Aorta (tissue), 5 donors: ENCODE measurements around the gene DNM1L. TPM values are rescaled to one million over a fixed set of nuclear protein-coding genes. Genes with fewer than 3 reads are reported as not detected.

Experiments
- ATAC-seq: fragments of 200-7000 bp; cut with Tn5 transposase; one replicate; pipeline ENCODE4 v1.9.1; 2022; ENCODE audit warnings: moderate library complexity; ENCODE audit not compliant: low FRiP score
- DNase-seq, 2 donors: peaks; one replicate each; pipeline ENCODE4 v3.0.0-alpha.2; 2020
- H3K27ac ChIP-seq, 2 donors: one replicate each; pipeline ENCODE4 v1.5.1; 2013; ENCODE audit warnings: low read length in 2 of 2, mild to moderate bottlenecking in 2 of 2, moderate library complexity in 2 of 2, control low read depth in 1 of 2, inconsistent platforms in 1 of 2, low read depth in 1 of 2
- H3K27me3 ChIP-seq, 2 donors: one replicate each; pipeline ENCODE4 v1.6.1; 2013; ENCODE audit warnings: control low read depth in 1 of 2, low read length in 1 of 2, mild to moderate bottlenecking in 1 of 2, moderate library complexity in 1 of 2; ENCODE audit not compliant: insufficient read depth in 2 of 2, control insufficient read depth in 1 of 2
- H3K36me3 ChIP-seq, 2 donors: one replicate each; pipeline ENCODE4 v1.6.1; 2013; ENCODE audit warnings: control low read depth in 1 of 2, low read length in 1 of 2, mild to moderate bottlenecking in 1 of 2; ENCODE audit not compliant: insufficient read depth in 2 of 2, control insufficient read depth in 1 of 2
- H3K4me1 ChIP-seq, 2 donors: one replicate each; pipeline ENCODE4 v1.6.1; 2013; ENCODE audit warnings: low read length in 2 of 2, control low read depth in 1 of 2, mild to moderate bottlenecking in 1 of 2, moderate library complexity in 1 of 2; ENCODE audit not compliant: insufficient read depth in 2 of 2, control insufficient read depth in 1 of 2
- H3K4me3 ChIP-seq, 2 donors: one replicate each; pipeline ENCODE4 v1.5.1; 2013; ENCODE audit warnings: low read length in 2 of 2, control low read depth in 1 of 2, mild to moderate bottlenecking in 1 of 2
- H3K9me3 ChIP-seq: one replicate; pipeline ENCODE4 v1.6.1; 2013; ENCODE audit warnings: mild to moderate bottlenecking, low read length; ENCODE audit not compliant: control insufficient read depth
- WGBS, 2 donors: extraction: QIAGEN DNeasy Blood & Tissue Kit; methylation state at CpG; one replicate each; pipeline ENCODE4 v1.1.7; 2013; 5-methylcytosine and 5-hydroxymethylcytosine counted together
- intact Hi-C, 2 donors: fragments of 100-400 bp; cut with DNase I; formaldehyde crosslinking; loops; one replicate each; pipeline versions ENCODE4 v1.14.2 to v1.15.0; 2022
- long read RNA-seq, 2 donors: library from polyadenylated mRNA; unstranded; transcript quantifications; one replicate each; pipeline ENCODE4 v2.0.0, GENCODE V29; 2020 to 2021
- polyA plus RNA-seq, 2 donors: library from polyadenylated mRNA; stranded (reverse); fragments of 200-250 nt; gene quantifications; one replicate each; pipeline ENCODE4 v1.2.3, GENCODE V29; 2013
- total RNA-seq, 2 donors: library from RNA; stranded (reverse); fragmentation: NEBNext Ultra II Directional; extraction: Animal tissue kit (Norgen Biotek cat#: 25700); gene quantifications; one replicate each; pipeline ENCODE4 v1.2.1, GENCODE V29; 2021
- donor health status: healthy with polysubstance abuse.
- donor health status: Bipolar disorder and iron deficiency.
- donor health status: DM: no; HTN: no; CAD: no.
- donor health status: DM: no; HTN: no; CAD: no.
- donor health status: DM: yes; HTN: yes; CAD: no.

Gene DNM1L
- total RNA-seq (10 to 100 TPM; 68.8 to 92.5 TPM), polyA plus RNA-seq (10 to 100 TPM; 20.4 to 36.8 TPM)
- long read RNA-seq, donor 1, full-length matches to known transcripts, result 39 of 57 reads
- long read RNA-seq, donor 1, partial matches to known transcripts, result 12 of 57 reads
- long read RNA-seq, donor 1, other reads (novel, unspliced or antisense), result 6 of 57 reads
- long read RNA-seq, donor 2, full-length matches to known transcripts, result 19 of 34 reads
- long read RNA-seq, donor 2, partial matches to known transcripts, result 1 of 34 reads
- long read RNA-seq, donor 2, other reads (novel, unspliced or antisense), result 14 of 34 reads

DNA sequence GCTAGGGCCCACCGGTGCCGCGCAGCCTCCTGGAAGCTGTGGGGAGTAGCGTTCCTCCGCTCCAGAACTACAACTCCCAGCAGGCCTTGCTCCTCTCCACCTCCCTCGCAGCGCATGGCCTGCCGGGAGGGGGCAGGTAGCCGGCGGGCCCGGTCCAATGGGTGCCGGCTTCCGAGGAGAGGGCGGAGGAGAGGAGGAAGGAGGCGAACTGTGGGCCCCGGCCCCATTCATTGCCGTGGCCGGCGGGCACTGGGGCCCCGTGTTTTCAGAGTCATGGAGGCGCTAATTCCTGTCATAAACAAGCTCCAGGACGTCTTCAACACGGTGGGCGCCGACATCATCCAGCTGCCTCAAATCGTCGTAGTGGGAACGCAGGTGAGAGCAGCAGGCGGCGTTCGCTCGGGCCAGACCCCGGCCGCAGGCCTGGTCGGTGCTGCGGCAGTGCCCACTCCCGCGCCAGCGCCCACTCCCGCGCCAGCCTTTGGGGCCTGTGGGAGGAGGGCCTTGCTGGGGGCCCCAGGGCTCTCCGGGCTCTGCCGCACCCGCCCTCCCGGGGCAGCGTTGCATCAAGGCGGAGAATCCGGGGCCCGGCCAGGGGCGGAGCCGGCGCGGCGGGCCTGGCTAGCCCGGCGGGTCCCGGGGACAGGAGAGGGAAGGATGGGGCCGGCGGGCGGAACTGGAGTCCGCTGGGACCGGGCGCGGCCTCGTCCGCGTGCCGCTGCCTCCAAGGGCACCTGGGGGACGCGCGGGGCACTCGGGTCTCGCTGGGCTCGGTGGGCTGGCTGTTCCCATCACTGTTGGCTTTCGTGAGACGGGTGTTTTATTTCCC, at the start of gene DNM1L:
TSS of gene DNM1L (plus strand) at position 211 of the 829 bp plus-strand sequence. CDS start at position 274, 63 bp downstream.
- DNase-seq, result peak; percentile 97
- H3K4me1 ChIP-seq, result no peaks in the 10 kb centered on the region
- peak within 1 kb of the TSS; percentile 65 to 80 for H3K4me3 ChIP-seq
- WGBS, 2 donors, result 0 to 1% methylated on average over 42 to 76 of the region's 76 CpGs
- peak within 1 kb of the TSS; percentile 62 to 88 for H3K27ac ChIP-seq
- intact Hi-C loops, result loop anchor here (2.0 to 10.0 kb wide), 3 partner anchors 145 to 1021 kb away; partner anchors contain the start of gene ETFBKMT (in 1 of the 2)
- no peaks in the 10 kb centered on the region for H3K27me3 ChIP-seq
- H3K36me3 ChIP-seq, result no peaks in the 10 kb centered on the region
- peak; percentile 99 for ATAC-seq
- no peaks in the 10 kb centered on the region for H3K9me3 ChIP-seq

DNA sequence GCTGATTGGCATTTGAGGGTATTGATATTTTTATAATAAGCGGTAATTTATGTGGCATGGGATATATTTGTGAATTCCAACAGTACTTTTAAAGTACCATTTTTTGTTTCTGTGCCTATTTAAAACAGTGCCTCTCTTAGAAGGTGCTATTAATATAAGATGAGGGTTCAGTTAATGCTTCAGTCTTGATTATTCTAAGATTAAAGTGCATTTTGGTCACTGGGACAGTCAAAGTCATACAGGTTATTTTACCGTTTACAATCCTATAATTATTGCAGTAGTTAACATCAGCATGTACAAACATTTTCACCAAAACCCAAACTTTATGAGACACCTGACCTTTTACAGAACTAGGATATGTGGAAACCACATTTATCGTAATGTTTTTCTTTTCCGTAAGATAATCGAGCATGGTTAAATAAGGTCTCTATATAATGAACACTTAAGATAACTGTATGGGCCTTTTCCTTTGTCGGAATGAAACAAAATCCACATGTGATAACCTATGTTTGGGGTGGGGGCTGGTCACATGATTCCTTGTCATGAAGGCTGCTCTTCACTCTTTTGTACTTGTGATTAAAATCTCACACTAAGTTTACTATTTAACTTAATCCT, 37.7 kb upstream of the DNM1L start:
- Histone ChIP-seq H3K4me3 (no peak overlapping the region), H3K36me3 (peaks cover 6 to 9% of the 10 kb centered on the region in 2 donors), H3K27me3 (no peaks in the 10 kb centered on the region), H3K27ac (no peak overlapping the region), H3K9me3 (no peaks in the 10 kb centered on the region), H3K4me1 (no peaks in the 10 kb centered on the region)
- DNase-seq (no peak), ATAC-seq (peak; percentile 74)
- 94 to 95% methylated on average over 6 of the region's 6 CpGs for WGBS, 2 donors
- intact Hi-C loops, result no loop called here

DNA sequence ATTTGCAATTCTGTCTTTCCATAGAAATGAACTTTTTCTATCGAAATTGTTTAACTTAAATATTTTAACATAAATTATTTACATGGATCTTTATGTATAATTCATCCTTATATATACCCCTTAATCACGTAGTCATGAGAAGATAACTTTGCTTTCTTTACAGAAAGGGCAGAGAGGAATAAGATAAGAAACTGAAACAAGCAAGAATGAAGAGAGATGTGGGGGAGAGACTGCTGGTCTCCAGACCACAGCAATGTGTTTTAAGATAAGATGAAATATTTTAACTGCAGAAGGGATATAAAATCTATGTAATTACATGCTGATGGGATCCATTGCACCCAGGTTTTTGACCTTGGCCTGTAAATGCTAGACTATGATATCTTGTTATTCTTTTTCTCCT, 34.7 kb upstream of the DNM1L start:
- no peak for ATAC-seq
- no peaks in the 10 kb centered on the region for H3K4me1 ChIP-seq
- intact Hi-C loops, result no loop called here
- no peak overlapping the region for H3K27ac ChIP-seq
- DNase-seq, result no peak
- H3K36me3 ChIP-seq, result peaks cover 6 to 9% of the 10 kb centered on the region in 2 donors
- no peaks in the 10 kb centered on the region for H3K27me3 ChIP-seq
- H3K9me3 ChIP-seq, result no peaks in the 10 kb centered on the region
- H3K4me3 ChIP-seq, result no peak overlapping the region
- WGBS, 2 donors, result 59 to 62% methylated on average over 2 of the region's 2 CpGs

DNA sequence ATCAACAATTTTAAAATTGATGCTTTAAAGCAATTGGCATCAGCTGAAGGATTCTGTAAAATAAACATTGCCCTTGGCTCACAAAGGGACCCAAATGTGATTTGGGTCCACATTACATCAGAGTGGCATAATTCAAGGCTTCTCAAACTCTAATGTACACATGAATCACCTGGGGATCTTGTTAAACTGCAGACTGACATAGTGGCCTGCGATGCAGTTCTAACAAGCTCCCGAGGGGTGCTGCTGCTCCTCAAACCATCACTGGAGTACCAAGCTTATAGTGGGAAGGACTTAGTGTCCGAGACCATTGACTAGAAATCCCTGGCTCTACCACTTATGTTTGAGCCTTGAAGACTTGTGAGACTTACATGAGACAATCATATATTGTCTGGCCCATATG, 31.8 kb upstream of the DNM1L start:
- ATAC-seq (no peak), DNase-seq (no peak)
- Histone ChIP-seq H3K36me3 (no peaks in the 10 kb centered on the region), H3K9me3 (no peaks in the 10 kb centered on the region), H3K4me1 (no peaks in the 10 kb centered on the region), H3K27me3 (no peaks in the 10 kb centered on the region), H3K27ac (no peak overlapping the region), H3K4me3 (no peak overlapping the region)
- 55 to 61% methylated on average over 3 of the region's 3 CpGs for WGBS, 2 donors
- intact Hi-C loops, result no loop called here

DNA sequence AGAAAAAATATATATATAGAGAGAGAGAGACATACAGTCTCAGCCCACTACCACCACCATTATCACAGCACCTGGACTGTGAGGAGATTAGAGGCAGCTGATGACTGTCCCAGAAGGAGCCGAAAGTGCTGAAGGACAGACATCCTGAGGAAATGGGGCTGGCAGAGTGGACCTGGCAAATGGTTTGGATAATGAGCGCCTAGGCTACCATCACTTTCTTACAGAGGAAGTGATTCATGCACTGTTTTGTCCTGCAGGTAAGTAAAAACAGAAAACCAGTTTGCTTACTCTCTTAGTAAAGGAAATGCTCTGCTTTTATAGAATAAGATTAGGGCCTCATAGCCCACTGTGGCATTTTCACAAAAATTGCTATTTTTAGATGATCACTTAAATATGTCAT, 28.6 kb upstream of the DNM1L start:
- H3K4me3 ChIP-seq, result no peak overlapping the region
- WGBS, 2 donors, result 70 to 90% methylated on average over 2 of the region's 2 CpGs
- H3K27ac ChIP-seq, result no peak overlapping the region
- no peaks in the 10 kb centered on the region for H3K36me3 ChIP-seq
- no peak for ATAC-seq
- no peaks in the 10 kb centered on the region for H3K9me3 ChIP-seq
- intact Hi-C loops, result no loop called here
- no peak for DNase-seq
- H3K27me3 ChIP-seq, result no peaks in the 10 kb centered on the region
- H3K4me1 ChIP-seq, result no peaks in the 10 kb centered on the region

DNA sequence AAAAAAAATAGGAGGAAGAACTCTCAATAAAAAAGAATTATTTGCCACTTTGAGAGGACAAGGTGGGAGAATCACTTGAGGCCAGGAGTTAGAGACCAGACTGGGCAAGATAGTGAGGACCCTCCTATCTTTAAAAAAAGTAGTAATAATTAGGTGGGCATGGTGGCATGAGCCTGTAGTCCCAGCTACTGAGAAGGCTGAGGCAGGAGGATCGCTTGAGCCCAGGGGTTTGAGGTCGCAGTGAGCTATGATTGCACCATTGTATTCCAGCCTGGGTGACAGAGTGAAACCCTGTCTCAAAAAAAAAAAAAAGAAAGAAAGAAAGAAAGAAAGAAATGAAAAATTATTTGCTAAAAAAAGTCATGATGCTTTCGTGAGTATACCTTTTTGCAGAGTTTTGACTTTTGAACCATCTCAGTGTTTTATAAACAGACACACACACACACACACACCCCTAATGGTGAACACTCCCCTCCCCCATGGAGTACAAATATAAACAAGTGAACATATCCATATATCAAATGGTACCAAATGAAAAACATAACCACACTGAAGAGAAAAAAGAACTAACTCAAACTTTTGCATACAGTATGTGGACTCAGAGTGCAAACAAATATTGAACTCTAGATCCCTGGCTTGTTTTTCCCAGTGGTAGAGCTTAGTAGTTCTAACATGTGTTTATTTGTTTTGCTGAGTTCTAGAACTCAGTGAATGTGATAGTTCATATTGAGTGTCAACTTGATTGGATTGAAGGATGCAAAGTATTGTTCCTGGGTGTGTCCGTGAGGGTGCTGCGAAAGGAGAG, 27.7 kb upstream of the DNM1L start:
- H3K27ac ChIP-seq, result no peak overlapping the region
- no peaks in the 10 kb centered on the region for H3K27me3 ChIP-seq
- H3K36me3 ChIP-seq, result no peaks in the 10 kb centered on the region
- ATAC-seq (no peak), DNase-seq (no peak)
- no peaks in the 10 kb centered on the region for H3K4me1 ChIP-seq
- no peaks in the 10 kb centered on the region for H3K9me3 ChIP-seq
- intact Hi-C loops, result no loop called here
- H3K4me3 ChIP-seq, result no peak overlapping the region
- whole genome bisulfite sequencing, 2 donors, result 90 to 92% methylated on average over 5 of the region's 5 CpGs

DNA sequence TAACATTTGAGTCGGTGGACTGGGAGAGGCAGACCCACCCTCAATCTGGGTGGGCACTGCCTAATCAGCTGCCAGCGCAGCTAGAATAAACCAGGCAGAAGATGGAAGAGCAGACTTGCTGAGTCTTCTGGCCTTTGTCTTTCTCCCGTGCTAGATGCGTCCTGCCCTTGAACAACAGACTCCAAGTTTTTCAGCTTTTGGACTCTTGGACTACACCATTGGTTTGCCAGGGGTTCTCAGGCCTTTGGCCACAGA, 27.2 kb upstream of the DNM1L start:
- H3K27me3 ChIP-seq, result no peaks in the 10 kb centered on the region
- intact Hi-C loops, result no loop called here
- no peak for ATAC-seq

DNA sequence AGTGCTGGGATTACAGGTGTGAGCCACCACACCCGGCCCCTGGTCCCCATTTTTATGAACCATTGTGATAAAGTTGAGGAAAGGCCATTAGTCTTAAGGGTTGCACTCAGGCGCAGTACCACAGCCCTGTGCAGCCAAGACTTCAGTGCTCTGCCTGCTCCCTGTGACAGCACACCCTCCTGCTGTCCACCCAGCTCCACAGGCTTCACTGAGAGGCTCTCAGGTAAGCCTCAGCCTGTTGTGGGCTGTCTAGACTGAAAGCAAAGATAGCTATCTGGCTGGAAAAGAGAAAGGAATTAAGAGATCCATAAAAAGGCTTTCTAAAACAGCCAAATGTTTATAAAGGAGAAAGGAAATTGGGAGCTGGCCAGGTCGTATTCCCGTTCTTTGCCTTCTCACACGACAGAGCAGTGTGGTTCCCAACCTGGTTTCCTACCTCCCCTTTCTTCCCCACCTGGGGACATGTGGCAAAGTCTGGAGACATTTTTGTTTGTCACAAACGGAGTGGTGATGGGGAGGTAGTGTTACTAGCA, 19.1 kb upstream of the DNM1L start:
- H3K27me3 ChIP-seq, result no peaks in the 10 kb centered on the region
- intact Hi-C loops, result loop anchor here (5.0 kb wide), 2 partner anchors 203 to 293 kb away; no protein-coding TSS in a partner anchor
- 47 to 48% methylated on average over 6 of the region's 6 CpGs for WGBS, 2 donors
- DNase-seq (no peak), ATAC-seq (no peak)
- H3K9me3 ChIP-seq, result no peaks in the 10 kb centered on the region
- no peak overlapping the region for H3K4me3 ChIP-seq
- H3K4me1 ChIP-seq, result peaks cover 0 to 4% of the 10 kb centered on the region in 2 donors
- no peaks in the 10 kb centered on the region for H3K36me3 ChIP-seq
- no peak overlapping the region for H3K27ac ChIP-seq

More for the DNA sequence above, 27.2 kb upstream of the DNM1L start:
- no peak overlapping the region for H3K27ac ChIP-seq
- no peaks in the 10 kb centered on the region for H3K36me3 ChIP-seq
- DNase-seq, result no peak
- H3K4me3 ChIP-seq, result no peak overlapping the region
- 86 to 87% methylated on average over 4 of the region's 4 CpGs for WGBS, 2 donors
- no peaks in the 10 kb centered on the region for H3K9me3 ChIP-seq
- no peaks in the 10 kb centered on the region for H3K4me1 ChIP-seq
